H1 (cell line): ENCODE data around the gene MCM7. TPM values are rescaled to one million over a fixed set of nuclear protein-coding genes. Genes with fewer than 3 reads are reported as not detected.

Source experiments
- BACH1 ChIP-seq: IDR thresholded peaks from 2 replicates; pipeline ENCODE4 v1.6.1; 2012; ENCODE audit warnings: low read length, improper control_type of control experiment
- BRCA1 ChIP-seq: IDR thresholded peaks from 2 replicates; pipeline ENCODE4 v1.6.1; 2012; ENCODE audit warnings: low read depth, low read length, improper control_type of control experiment
- CHD1 ChIP-seq: IDR thresholded peaks from 2 replicates; pipeline ENCODE4 v1.6.1; 2012; ENCODE audit warnings: low read depth, low read length, improper control_type of control experiment
- CHD2 ChIP-seq: IDR thresholded peaks from 2 replicates; pipeline ENCODE4 v1.6.1; 2012; ENCODE audit warnings: low read length, improper control_type of control experiment
- EP300 ChIP-seq, 2 experiments: IDR thresholded peaks; 1 replicate in 1 of 2; 2 replicates in 1 of 2; pipeline ENCODE4 v1.6.1; 2011 to 2012; ENCODE audit warnings: low read depth in 2 of 2, low read length in 2 of 2, mild to moderate bottlenecking in 2 of 2, borderline replicate concordance in 1 of 2, inconsistent platforms in 1 of 2, moderate library complexity in 1 of 2
- GABPA ChIP-seq: IDR thresholded peaks from 2 replicates; pipeline ENCODE4 v1.6.1; 2011; ENCODE audit warnings: mild to moderate bottlenecking, low read length, moderate library complexity, borderline replicate concordance; ENCODE audit not compliant: insufficient read depth
- KDM4A ChIP-seq: IDR thresholded peaks from one replicate; pipeline ENCODE4 v1.7.1; 2012; ENCODE audit warnings: low read depth, mild to moderate bottlenecking, moderate library complexity, low read length, inconsistent platforms; ENCODE audit not compliant: severe bottlenecking
- KDM5A ChIP-seq: fragments of 200-600 bp; IDR thresholded peaks from 2 replicates; pipeline ENCODE4 v1.7.1; 2012; ENCODE audit warnings: mild to moderate bottlenecking, low read length, inconsistent platforms, mixed read lengths
- NANOG ChIP-seq: IDR thresholded peaks from 2 replicates; pipeline ENCODE4 v1.6.1; 2011; ENCODE audit warnings: low read length, low read depth, mild to moderate bottlenecking, inconsistent platforms; ENCODE audit not compliant: insufficient read depth, poor library complexity, severe bottlenecking
- RAD21 ChIP-seq, 2 experiments: IDR thresholded peaks in 1 of 2; conservative IDR thresholded peaks in 1 of 2; 2 replicates each; pipeline ENCODE4 v1.6.1; 2011; ENCODE audit warnings: low read depth in 2 of 2, low read length in 2 of 2, improper control_type of control experiment in 1 of 2, inconsistent platforms in 1 of 2, mild to moderate bottlenecking in 1 of 2, moderate library complexity in 1 of 2
- RBBP5 ChIP-seq: IDR thresholded peaks from 2 replicates; pipeline ENCODE4 v1.7.1; 2012; ENCODE audit warnings: low read depth, mild to moderate bottlenecking, inconsistent platforms, low read length, moderate library complexity, borderline replicate concordance
- RNF2 ChIP-seq: fragments of 200-900, 300-1000 bp; sonication (generic); IDR thresholded peaks from 2 replicates; pipeline ENCODE4 v1.7.1; 2016; ENCODE audit warnings: borderline replicate concordance, low read depth, mild to moderate bottlenecking, antibody characterized with exemption, low read length; ENCODE audit not compliant: poor library complexity, severe bottlenecking; ENCODE audit errors: missing control alignments
- polyA plus RNA-seq, 7 experiments: library from polyadenylated mRNA; depleted of rRNA in 3 of 7; stranded (reverse) in 5 of 7; unstranded in 2 of 7; fragments of >200 nt in 5 of 7; fragments of 200-250 nt in 2 of 7; gene quantifications; 1 replicate in 5 of 7; 2 replicates in 1 of 7; 4 replicates in 1 of 7; pipeline versions ENCODE4 v1.2.1 to v1.2.3, GENCODE V29; 2011 to 2013; ENCODE audit warnings: missing spikeins in 2 of 7, mixed read lengths in 2 of 7
- total RNA-seq: library from RNA; stranded (reverse); fragmentation: NEBNext Ultra II Directional; extraction: Animal tissue kit (Norgen Biotek cat#: 25700); gene quantifications from 2 replicates; pipeline ENCODE4 v1.2.1, GENCODE V29; 2021

The MCM7 gene
- total and polyA plus RNA-seq, 2 of the 8 experiments (the other 6 are each of a cell fraction or from before 2014, with no cell fraction given) = 313 to 344 TPM

- TF ChIP-seq RAD21 (IDR thresholded peaks at IDR 0.05 in 1 of 2, conservative IDR thresholded peaks at IDR 0.05 in 1 of 2; ENCODE audit: low read depth in 2 of 2, low read length in 2 of 2) (no peak), NANOG (no peak), CHD2 (no peak), KDM4A (no peak), BRCA1 (no peak), BACH1 (no peak), EP300 (IDR thresholded peaks at IDR 0.05; ENCODE audit: borderline replicate concordance in 1 of 2, low read depth in 2 of 2, low read length in 2 of 2) (no peak), CHD1 (no peak), GABPA (no peak), KDM5A (no peak), RNF2 (no peak), RBBP5 (no peak)
These were observed 25.2 kb upstream of the MCM7 start (continued) for GRCh38 chr7:100126239-100126930.
